Measurements from ENCODE around the gene SELP.

- no peak for TF ChIP-seq EP300 (IDR thresholded peaks at IDR 0.05; ENCODE audit: borderline replicate concordance)
- no peak for TF ChIP-seq NFIC (IDR thresholded peaks at IDR 0.05)
Measured at GRCh38 chr1:169546087-169546995, 83.6 kb downstream of the SELP start.

All from Ishikawa (cell line).